ENCODE measurements around the gene DNAJA4. TPM values are rescaled to one million over a fixed set of nuclear protein-coding genes. Genes with fewer than 3 reads are reported as not detected.

Gene DNAJA4
- polyA plus RNA-seq, 1 of the 3 experiments (the other 2 are of a cell fraction), result 0.03 TPM

DNA sequence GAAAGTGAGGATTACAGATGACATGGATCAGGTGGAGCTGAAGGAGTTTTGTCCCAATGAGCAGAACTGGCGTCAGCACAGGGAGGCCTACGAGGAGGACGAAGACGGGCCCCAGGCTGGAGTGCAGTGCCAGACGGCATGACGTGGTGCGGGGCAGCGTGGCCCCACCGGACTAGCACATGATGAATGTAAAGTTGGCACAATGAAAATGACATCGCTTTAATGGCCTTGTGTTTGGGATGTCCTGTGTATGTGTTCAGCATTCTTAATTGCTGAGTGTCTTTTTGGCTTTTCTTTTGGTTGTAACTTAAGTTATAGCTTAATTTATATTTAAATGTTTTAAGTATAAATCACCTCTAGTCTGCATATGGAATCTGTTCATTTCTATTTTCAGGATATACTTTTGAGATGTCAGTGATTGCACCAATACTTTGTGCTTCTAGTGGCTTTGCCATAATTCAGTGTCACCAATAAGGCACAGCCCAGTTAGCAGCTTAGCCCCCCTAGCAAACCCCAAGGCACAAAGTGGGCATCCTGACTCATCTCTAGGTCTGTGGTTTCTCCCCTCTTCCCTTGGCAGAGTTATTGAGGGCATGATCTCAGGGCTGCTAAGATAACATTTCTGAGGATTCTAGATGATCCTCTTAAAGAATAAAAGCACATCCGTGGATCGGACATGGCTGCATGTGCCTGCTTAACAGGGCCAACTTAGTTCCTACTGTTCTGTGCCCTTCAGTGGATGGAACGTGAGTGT is 16.1 kb downstream of the DNAJA4 start:
- ChIA-PET CTCF (interaction anchor here (0.6 to 1.6 kb wide), 3 partner anchors 102 to 172 kb away, joined by 3 to 5 read pairs (median 3); no protein-coding TSS in a partner anchor), POLR2A (no interaction called here)
- Histone ChIP-seq H3K79me2 (ENCODE audit: insufficient read depth) (no peaks in the 10 kb centered on the region), H3K9me3 (no peaks in the 10 kb centered on the region), H2AFZ (ENCODE audit: low read depth) (no peak overlapping the region), H3K4me2 (peak overlapping the region; percentile 17; the same call in 1 of the 2 replicates), H3K36me3 (replicated peaks in 1 of 2; ENCODE audit: control insufficient read depth in 1 of 2, insufficient read depth in 2 of 2, low read length in 1 of 2) (peaks cover 28 to 34% of the 10 kb centered on the region in 2 experiments), H3K9me2 (no peaks in the 10 kb centered on the region), H4K20me1 (ENCODE audit: insufficient read depth) (no peaks in the 10 kb centered on the region), H3K4me3 (ENCODE audit: low read depth in 2 of 2, low read length in 1 of 2) (no peak overlapping the region), H3K27me3 (ENCODE audit: insufficient read depth) (no peaks in the 10 kb centered on the region), H3K27ac (ENCODE audit: low read depth in 2 of 2, low read length in 1 of 2) (peak overlapping the region in 1 of 2 experiments; percentile 56; a peak in 2 of 4 replicates), H3K9ac (no peak overlapping the region), H3F3A (replicated peaks; ENCODE audit: insufficient read depth) (peaks cover 21% of the 10 kb centered on the region), H3K4me1 (ENCODE audit: control insufficient read depth in 1 of 2, insufficient read depth in 2 of 2, low read depth in 1 of 2, low read length in 1 of 2) (peaks cover 6 to 12% of the 10 kb centered on the region in 2 experiments; a peak in 2 of 4 replicates)
- 66% methylated on average over 13 of the region's 13 CpGs for WGBS (ENCODE audit: low lambda C conversion rate)
- no peak for DNase-seq
- TF ChIP-seq SIN3A (IDR thresholded peaks at IDR 0.05; ENCODE audit: borderline replicate concordance, low read depth, low read length) (no peak), GABPA (IDR thresholded peaks at IDR 0.05; ENCODE audit: low read depth) (no peak), SMC3 (IDR thresholded peaks at IDR 0.05; ENCODE audit: low read depth, low read length) (no peak), FOXM1 (IDR thresholded peaks at IDR 0.05; ENCODE audit: low read depth) (no peak), GATA2 (CRISPR knock-in tag; IDR thresholded peaks at IDR 0.05) (no peak), TCF12 (IDR thresholded peaks at IDR 0.05) (peak; percentile 50), RAD21 (IDR thresholded peaks at IDR 0.05; ENCODE audit: low read length) (no peak), MEF2A (IDR thresholded peaks at IDR 0.05; ENCODE audit: borderline replicate concordance, low read depth) (no peak), NFIC (IDR thresholded peaks at IDR 0.05; ENCODE audit: borderline replicate concordance) (peak; percentile 44), MXI1 (IDR thresholded peaks at IDR 0.05; ENCODE audit: low read depth, low read length) (no peak), NRF1 (IDR thresholded peaks at IDR 0.05; ENCODE audit: low read depth, low read length) (no peak), TEAD4 (IDR thresholded peaks at IDR 0.05; ENCODE audit: borderline replicate concordance, insufficient read depth) (peak; percentile 11; the same call in 1 of the 2 replicates), FOXJ3 (CRISPR knock-in tag; IDR thresholded peaks at IDR 0.05) (no peak), YY1 (IDR thresholded peaks at IDR 0.05; ENCODE audit: low read depth) (no peak), EZH2phosphoT487 (IDR thresholded peaks at IDR 0.05; ENCODE audit: borderline replicate concordance, low read depth) (no peak), RXRA (IDR thresholded peaks at IDR 0.05; ENCODE audit: borderline replicate concordance, low read depth) (no peak), POLR2AphosphoS5 (IDR thresholded peaks at IDR 0.05; ENCODE audit: low read depth, low read length) (no peak), RCOR1 (IDR thresholded peaks at IDR 0.05; ENCODE audit: low read length) (no peak), EP300 (IDR thresholded peaks at IDR 0.05; ENCODE audit: borderline replicate concordance in 1 of 2, low read depth in 1 of 2, low read length in 1 of 2) (0 out of 4 replicates have a peak, but pooled peaks of 1 of the 2 experiments have one; percentile 30)
- TF ChIP-seq, protein P1, sequence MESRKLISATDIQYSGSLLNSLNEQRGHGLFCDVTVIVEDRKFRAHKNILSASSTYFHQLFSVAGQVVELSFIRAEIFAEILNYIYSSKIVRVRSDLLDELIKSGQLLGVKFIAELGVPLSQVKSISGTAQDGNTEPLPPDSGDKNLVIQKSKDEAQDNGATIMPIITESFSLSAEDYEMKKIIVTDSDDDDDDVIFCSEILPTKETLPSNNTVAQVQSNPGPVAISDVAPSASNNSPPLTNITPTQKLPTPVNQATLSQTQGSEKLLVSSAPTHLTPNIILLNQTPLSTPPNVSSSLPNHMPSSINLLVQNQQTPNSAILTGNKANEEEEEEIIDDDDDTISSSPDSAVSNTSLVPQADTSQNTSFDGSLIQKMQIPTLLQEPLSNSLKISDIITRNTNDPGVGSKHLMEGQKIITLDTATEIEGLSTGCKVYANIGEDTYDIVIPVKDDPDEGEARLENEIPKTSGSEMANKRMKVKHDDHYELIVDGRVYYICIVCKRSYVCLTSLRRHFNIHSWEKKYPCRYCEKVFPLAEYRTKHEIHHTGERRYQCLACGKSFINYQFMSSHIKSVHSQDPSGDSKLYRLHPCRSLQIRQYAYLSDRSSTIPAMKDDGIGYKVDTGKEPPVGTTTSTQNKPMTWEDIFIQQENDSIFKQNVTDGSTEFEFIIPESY (IDR thresholded peaks at IDR 0.05; ENCODE audit: borderline replicate concordance, low read depth), result no peak
- TF ChIP-seq, protein P2, sequence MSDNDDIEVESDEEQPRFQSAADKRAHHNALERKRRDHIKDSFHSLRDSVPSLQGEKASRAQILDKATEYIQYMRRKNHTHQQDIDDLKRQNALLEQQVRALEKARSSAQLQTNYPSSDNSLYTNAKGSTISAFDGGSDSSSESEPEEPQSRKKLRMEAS (IDR thresholded peaks at IDR 0.05; ENCODE audit: low read depth), result peak; percentile 74
- TF ChIP-seq, protein P3, sequence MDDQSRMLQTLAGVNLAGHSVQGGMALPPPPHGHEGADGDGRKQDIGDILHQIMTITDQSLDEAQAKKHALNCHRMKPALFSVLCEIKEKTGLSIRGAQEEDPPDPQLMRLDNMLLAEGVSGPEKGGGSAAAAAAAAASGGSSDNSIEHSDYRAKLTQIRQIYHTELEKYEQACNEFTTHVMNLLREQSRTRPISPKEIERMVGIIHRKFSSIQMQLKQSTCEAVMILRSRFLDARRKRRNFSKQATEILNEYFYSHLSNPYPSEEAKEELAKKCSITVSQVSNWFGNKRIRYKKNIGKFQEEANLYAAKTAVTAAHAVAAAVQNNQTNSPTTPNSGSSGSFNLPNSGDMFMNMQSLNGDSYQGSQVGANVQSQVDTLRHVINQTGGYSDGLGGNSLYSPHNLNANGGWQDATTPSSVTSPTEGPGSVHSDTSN (IDR thresholded peaks at IDR 0.05), result peak; percentile 22; the same call in 1 of the 2 replicates
- TF ChIP-seq, protein P4, sequence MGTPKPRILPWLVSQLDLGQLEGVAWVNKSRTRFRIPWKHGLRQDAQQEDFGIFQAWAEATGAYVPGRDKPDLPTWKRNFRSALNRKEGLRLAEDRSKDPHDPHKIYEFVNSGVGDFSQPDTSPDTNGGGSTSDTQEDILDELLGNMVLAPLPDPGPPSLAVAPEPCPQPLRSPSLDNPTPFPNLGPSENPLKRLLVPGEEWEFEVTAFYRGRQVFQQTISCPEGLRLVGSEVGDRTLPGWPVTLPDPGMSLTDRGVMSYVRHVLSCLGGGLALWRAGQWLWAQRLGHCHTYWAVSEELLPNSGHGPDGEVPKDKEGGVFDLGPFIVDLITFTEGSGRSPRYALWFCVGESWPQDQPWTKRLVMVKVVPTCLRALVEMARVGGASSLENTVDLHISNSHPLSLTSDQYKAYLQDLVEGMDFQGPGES (IDR thresholded peaks at IDR 0.05; ENCODE audit: low read depth, low read length), result no peak
- TF ChIP-seq, protein P5, sequence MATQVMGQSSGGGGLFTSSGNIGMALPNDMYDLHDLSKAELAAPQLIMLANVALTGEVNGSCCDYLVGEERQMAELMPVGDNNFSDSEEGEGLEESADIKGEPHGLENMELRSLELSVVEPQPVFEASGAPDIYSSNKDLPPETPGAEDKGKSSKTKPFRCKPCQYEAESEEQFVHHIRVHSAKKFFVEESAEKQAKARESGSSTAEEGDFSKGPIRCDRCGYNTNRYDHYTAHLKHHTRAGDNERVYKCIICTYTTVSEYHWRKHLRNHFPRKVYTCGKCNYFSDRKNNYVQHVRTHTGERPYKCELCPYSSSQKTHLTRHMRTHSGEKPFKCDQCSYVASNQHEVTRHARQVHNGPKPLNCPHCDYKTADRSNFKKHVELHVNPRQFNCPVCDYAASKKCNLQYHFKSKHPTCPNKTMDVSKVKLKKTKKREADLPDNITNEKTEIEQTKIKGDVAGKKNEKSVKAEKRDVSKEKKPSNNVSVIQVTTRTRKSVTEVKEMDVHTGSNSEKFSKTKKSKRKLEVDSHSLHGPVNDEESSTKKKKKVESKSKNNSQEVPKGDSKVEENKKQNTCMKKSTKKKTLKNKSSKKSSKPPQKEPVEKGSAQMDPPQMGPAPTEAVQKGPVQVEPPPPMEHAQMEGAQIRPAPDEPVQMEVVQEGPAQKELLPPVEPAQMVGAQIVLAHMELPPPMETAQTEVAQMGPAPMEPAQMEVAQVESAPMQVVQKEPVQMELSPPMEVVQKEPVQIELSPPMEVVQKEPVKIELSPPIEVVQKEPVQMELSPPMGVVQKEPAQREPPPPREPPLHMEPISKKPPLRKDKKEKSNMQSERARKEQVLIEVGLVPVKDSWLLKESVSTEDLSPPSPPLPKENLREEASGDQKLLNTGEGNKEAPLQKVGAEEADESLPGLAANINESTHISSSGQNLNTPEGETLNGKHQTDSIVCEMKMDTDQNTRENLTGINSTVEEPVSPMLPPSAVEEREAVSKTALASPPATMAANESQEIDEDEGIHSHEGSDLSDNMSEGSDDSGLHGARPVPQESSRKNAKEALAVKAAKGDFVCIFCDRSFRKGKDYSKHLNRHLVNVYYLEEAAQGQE (IDR thresholded peaks at IDR 0.05; ENCODE audit: low read depth, low read length), result no peak
- TF ChIP-seq, protein P6, sequence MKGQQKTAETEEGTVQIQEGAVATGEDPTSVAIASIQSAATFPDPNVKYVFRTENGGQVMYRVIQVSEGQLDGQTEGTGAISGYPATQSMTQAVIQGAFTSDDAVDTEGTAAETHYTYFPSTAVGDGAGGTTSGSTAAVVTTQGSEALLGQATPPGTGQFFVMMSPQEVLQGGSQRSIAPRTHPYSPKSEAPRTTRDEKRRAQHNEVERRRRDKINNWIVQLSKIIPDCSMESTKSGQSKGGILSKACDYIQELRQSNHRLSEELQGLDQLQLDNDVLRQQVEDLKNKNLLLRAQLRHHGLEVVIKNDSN (IDR thresholded peaks at IDR 0.05; ENCODE audit: borderline replicate concordance, low read depth), result no peak
